Ascending aorta (tissue), 2 donors: ENCODE results near the gene TIMM10. TPM values are rescaled to one million over a fixed set of nuclear protein-coding genes. Genes with fewer than 3 reads are reported as not detected.

Experiments used
- DNase-seq, 2 donors: peaks; one replicate each; pipeline ENCODE4 v3.0.0-alpha.2; 2019; ENCODE audit warnings: low spot score in 2 of 2
- H3K27ac ChIP-seq, 2 donors: fragments of 200-600 bp; sonication (generic); one replicate each; pipeline ENCODE4 v1.5.1; 2016 to 2017; ENCODE audit warnings: mild to moderate bottlenecking in 1 of 2
- H3K27me3 ChIP-seq: fragments of 200-600 bp; sonication (generic); one replicate; pipeline ENCODE4 v1.5.1; 2017
- H3K36me3 ChIP-seq, 2 donors: fragments of 200-600 bp; sonication (generic); one replicate each; pipeline ENCODE4 v1.5.1; 2016
- H3K4me1 ChIP-seq, 2 donors: fragments of 200-600 bp; sonication (generic); one replicate each; pipeline ENCODE4 v1.5.1; 2016 to 2017; ENCODE audit warnings: mild to moderate bottlenecking in 1 of 2
- H3K4me3 ChIP-seq, 2 donors: fragments of 200-600 bp; sonication (generic); one replicate each; pipeline ENCODE4 v1.5.1; 2016 to 2017; ENCODE audit warnings: mild to moderate bottlenecking in 1 of 2
- H3K9me3 ChIP-seq, 2 donors: fragments of 200-600 bp; sonication (generic); one replicate each; pipeline ENCODE4 v1.5.1; 2016
- intact Hi-C: fragments of 100-400 bp; cut with DNase I; formaldehyde crosslinking; loops from one replicate; pipeline ENCODE4 v1.15.1; 2023
- total RNA-seq: library from RNA; depleted of rRNA; stranded (reverse); fragments of >200 nt; gene quantifications from one replicate; pipeline ENCODE4 v1.1.0, GENCODE V29; 2016
- TF ChIP-seq, protein P1 (sequence below), 3 experiments: fragments of 200-600 bp in 2 of 3; fragments of 450-650 bp in 1 of 3; sonication (generic) in 2 of 3; IDR thresholded peaks; one replicate each; pipeline ENCODE4 v1.5.1; 2016 to 2019; ENCODE audit warnings: antibody characterized with exemption in 3 of 3, mild to moderate bottlenecking in 1 of 3, moderate library complexity in 1 of 3

TIMM10 gene
- total RNA-seq, 1 donor from 2014 or later: not detected

DNA sequence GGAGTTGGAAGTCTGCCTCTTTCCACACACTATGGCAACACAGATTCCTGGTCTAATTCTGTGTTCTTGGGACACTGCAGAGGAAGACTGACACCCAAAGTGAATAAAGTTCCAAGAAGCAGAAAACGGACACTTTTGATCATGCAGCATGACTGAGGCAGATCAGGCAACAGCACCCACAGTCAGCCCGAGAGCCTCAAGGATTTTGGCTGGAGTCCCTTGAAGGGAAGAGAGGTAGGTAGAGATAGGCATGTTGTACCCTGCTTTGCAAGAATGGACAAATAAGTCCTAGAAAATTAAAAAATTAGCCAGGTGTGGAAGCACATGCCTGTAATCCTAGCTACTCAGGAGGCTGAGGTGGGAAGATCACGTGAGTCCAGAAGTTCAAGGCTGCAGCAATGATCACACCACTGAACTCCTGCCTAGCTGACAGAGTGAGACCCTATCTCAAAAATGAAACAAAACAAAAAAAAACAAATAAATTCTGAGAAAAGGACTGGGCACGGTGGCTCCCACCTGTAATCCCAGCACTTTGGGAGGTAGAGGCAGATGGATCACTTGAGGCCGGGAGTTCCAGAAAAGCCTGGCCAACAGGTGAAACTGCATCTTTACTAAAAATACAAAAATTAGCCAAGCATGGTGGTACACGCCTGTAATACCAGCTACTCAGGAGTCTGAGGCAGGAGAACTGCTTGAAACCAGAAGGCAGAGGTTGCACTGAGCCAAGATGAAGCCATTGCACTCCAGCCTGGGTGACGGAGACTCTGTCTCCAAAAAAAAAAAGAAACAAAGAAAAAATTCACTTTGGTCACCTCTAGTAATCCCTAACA is 22.0 kb downstream of the TIMM10 start:
- Histone ChIP-seq H3K9me3 (no peaks in the 10 kb centered on the region), H3K27ac (no peak overlapping the region), H3K27me3 (no peaks in the 10 kb centered on the region), H3K36me3 (no peaks in the 10 kb centered on the region), H3K4me1 (peaks cover 0 to under 1% of the 10 kb centered on the region in 2 donors), H3K4me3 (no peak overlapping the region)
- DNase-seq: no peak
- intact Hi-C loops: no loop called here
- TF ChIP-seq, protein P1, sequence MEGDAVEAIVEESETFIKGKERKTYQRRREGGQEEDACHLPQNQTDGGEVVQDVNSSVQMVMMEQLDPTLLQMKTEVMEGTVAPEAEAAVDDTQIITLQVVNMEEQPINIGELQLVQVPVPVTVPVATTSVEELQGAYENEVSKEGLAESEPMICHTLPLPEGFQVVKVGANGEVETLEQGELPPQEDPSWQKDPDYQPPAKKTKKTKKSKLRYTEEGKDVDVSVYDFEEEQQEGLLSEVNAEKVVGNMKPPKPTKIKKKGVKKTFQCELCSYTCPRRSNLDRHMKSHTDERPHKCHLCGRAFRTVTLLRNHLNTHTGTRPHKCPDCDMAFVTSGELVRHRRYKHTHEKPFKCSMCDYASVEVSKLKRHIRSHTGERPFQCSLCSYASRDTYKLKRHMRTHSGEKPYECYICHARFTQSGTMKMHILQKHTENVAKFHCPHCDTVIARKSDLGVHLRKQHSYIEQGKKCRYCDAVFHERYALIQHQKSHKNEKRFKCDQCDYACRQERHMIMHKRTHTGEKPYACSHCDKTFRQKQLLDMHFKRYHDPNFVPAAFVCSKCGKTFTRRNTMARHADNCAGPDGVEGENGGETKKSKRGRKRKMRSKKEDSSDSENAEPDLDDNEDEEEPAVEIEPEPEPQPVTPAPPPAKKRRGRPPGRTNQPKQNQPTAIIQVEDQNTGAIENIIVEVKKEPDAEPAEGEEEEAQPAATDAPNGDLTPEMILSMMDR (IDR thresholded peaks at IDR 0.05): no peak

DNA sequence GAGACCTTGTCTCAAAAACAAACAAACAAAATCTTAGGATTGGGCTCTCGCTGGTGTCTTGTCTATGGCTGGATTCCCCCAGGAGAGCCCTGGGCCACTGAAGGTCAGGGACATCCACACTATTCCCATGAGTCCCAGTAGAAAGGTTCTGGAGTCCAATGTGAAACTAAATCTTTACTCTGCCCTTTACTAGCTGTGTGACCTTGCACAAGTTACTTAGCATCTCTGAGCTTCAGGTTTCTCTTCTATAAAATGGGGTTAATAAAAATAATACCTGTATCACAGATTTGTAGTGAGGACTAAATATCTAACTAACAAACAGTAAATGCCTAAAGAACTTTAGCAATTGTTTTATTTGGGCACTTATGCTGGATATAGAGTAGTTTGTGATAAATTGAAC is 24.0 kb downstream of the TIMM10 start:
- no peaks in the 10 kb centered on the region for H3K27me3 ChIP-seq
- intact Hi-C loops: no loop called here

DNA sequence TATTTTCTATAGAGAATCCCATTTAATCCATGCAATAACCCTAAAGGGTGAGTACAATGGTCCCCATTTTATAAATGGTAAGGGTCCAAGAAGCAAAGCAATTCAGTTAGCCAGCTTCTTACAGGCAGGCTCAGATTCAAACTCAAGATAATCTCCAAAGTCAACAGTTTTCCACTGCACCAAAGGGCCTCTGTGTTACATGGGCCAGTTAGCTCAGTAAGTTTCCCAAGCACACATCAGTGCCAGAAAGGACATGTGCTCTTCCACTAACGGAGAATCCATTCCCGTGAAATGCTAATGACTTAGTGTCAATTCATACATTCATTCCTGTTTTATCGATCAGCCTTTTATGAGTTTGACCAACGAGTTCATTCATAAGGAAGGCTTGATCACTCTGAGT is 26.0 kb downstream of the TIMM10 start:
- H3K4me3 ChIP-seq: no peak overlapping the region
- H3K9me3 ChIP-seq: no peaks in the 10 kb centered on the region
- intact Hi-C loops: no loop called here
- TF ChIP-seq, protein P1 (IDR thresholded peaks at IDR 0.05): no peak
- peaks cover 0 to 5% of the 10 kb centered on the region in 2 donors for H3K4me1 ChIP-seq
- H3K27ac ChIP-seq: no peak overlapping the region
- H3K36me3 ChIP-seq: no peaks in the 10 kb centered on the region
- H3K27me3 ChIP-seq: no peaks in the 10 kb centered on the region
- DNase-seq: no peak

More for the DNA sequence above, 24.0 kb downstream of the TIMM10 start:
- Histone ChIP-seq H3K36me3 (no peaks in the 10 kb centered on the region), H3K27ac (no peak overlapping the region), H3K4me1 (no peaks in the 10 kb centered on the region), H3K9me3 (no peaks in the 10 kb centered on the region), H3K4me3 (no peak overlapping the region)
- TF ChIP-seq, protein P1 (IDR thresholded peaks at IDR 0.05): no peak
- no peak for DNase-seq

DNA sequence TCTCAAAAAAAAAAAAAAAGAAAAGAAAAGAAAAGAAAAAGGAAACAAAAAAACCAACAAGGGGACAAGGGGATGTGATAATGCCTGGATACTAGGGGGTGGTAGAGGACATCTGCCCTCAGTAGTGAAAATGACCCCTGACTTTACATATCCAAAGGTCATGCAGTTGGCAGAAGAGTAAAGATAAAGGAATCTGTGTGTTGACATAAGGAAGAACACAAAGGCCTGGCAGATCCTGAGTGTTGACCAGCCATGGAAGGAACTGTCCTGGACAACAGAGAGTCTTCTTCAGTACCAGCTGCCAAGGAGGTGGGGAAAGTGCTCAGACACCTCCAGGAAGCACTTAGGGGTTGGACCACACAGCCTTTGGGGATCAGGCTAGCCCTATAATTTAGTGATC is 27.7 kb downstream of the TIMM10 start:
- Histone ChIP-seq H3K4me3 (no peak overlapping the region), H3K4me1 (peaks cover 4 to 12% of the 10 kb centered on the region in 2 donors), H3K27me3 (no peaks in the 10 kb centered on the region), H3K36me3 (no peaks in the 10 kb centered on the region), H3K27ac (no peak overlapping the region), H3K9me3 (no peaks in the 10 kb centered on the region)
- TF ChIP-seq, protein P1 (IDR thresholded peaks at IDR 0.05): no peak
- no peak for DNase-seq
- intact Hi-C loops: no loop called here

DNA sequence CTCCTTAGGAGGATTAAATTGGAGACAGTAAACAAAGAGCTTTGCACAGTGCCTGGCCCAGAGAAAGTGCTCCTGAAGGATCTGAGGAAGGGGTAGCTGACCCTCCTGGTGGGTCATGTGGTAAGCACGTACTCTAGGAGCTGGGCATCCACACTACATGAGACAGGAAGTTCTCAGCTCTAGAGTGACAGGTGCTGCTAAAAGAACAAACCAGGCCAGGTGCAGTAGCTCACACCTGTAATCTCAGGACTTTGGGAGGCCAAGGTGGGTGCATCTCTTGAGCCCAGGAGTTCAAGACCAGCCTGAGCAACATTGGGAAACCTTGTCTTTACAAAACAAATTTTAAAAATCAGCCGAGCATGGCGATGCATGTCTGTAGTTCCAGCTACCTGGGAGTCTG is 28.2 kb downstream of the TIMM10 start:
- H3K4me3 ChIP-seq: no peak overlapping the region
- no peaks in the 10 kb centered on the region for H3K36me3 ChIP-seq
- no peak for DNase-seq
- H3K9me3 ChIP-seq: no peaks in the 10 kb centered on the region
- TF ChIP-seq, protein P1 (IDR thresholded peaks at IDR 0.05): no peak
- no peak overlapping the region for H3K27ac ChIP-seq
- no peaks in the 10 kb centered on the region for H3K27me3 ChIP-seq
- H3K4me1 ChIP-seq: peaks cover 4 to 12% of the 10 kb centered on the region in 2 donors
- intact Hi-C loops: no loop called here
